Raji (cell line): ENCODE measurements around the gene MOV10.

Experiments used
- POLR2A ChIP-seq: IDR thresholded peaks from 2 replicates; pipeline ENCODE4 v1.6.1; 2011; ENCODE audit warnings: low read depth, low read length, control low read depth; ENCODE audit not compliant: insufficient read depth

The MOV10 gene

GRCh38 chr1:112712191-112712590 is 37.7 kb downstream of the MOV10 start:
- no peak for TF ChIP-seq POLR2A

- no peak for TF ChIP-seq POLR2A
Observed at GRCh38 chr1:112712701-112713128, 38.3 kb downstream of the MOV10 start.

- no peak for TF ChIP-seq POLR2A
Observed at GRCh38 chr1:112713466-112714312, 39.2 kb downstream of the MOV10 start.

- TF ChIP-seq POLR2A = no peak
Observed at GRCh38 chr1:112714313-112715263, 40.1 kb downstream of the MOV10 start.

GRCh38 chr1:112715264-112716053 is 41.0 kb downstream of the MOV10 start, which contains the start of gene PPM1J:
TSS of gene PPM1J (minus strand) at chr1:112715332. CDS start at chr1:112715301, 31 bp downstream.
- 0 out of 2 replicates have a peak, but pooled peaks have one; percentile 18 for TF ChIP-seq POLR2A

- TF ChIP-seq POLR2A = no peak
Observed at GRCh38 chr1:112716133-112716720, 41.8 kb downstream of the MOV10 start.

- TF ChIP-seq POLR2A = no peak
Observed at GRCh38 chr1:112717263-112717873, 42.9 kb downstream of the MOV10 start.

- no peak for TF ChIP-seq POLR2A
Observed at GRCh38 chr1:112718691-112719418, 44.4 kb downstream of the MOV10 start.

GRCh38 chr1:112719706-112720105 is 45.2 kb downstream of the MOV10 start:
- no peak for TF ChIP-seq POLR2A

- no peak for TF ChIP-seq POLR2A
Observed at GRCh38 chr1:112720800-112721199, 46.3 kb downstream of the MOV10 start.

GRCh38 chr1:112721966-112722524 is 47.6 kb downstream of the MOV10 start:
- TF ChIP-seq POLR2A = no peak

GRCh38 chr1:112722601-112723510 is 48.4 kb downstream of the MOV10 start:
- TF ChIP-seq POLR2A = no peak
